GM19351 (cell line): ENCODE measurements around the gene CEP68.
"Not testable (repeated sequence)": the region's sequence is repeated elsewhere in the genome, so short reads cannot be mapped to it uniquely, and the experiment has no call there.

Experiments
- ATAC-seq: cut with Tn5 transposase; IDR thresholded peaks from one replicate; pipeline ENCODE4 v1.9.1; 2021; ENCODE audit warnings: mild to moderate bottlenecking, moderate library complexity; ENCODE audit not compliant: unreplicated experiment

CEP68 gene

GRCh38 chr2:65129286-65129825 is 73.1 kb downstream of the CEP68 start:
- ATAC-seq, result no peak

- ATAC-seq, result peak; percentile 93
These were observed 73.8 kb downstream of the CEP68 start, which contains the start of gene RAB1A for GRCh38 chr2:65129826-65130663. TSS of gene RAB1A (minus strand) at chr2:65130106. CDS start at chr2:65129915, 191 bp downstream.

GRCh38 chr2:65130664-65131175 is 74.5 kb downstream of the CEP68 start:
- ATAC-seq, result peak; percentile 34

- not testable (repeated sequence) for ATAC-seq
These were observed 76.7 kb downstream of the CEP68 start for GRCh38 chr2:65132930-65133329.

GRCh38 chr2:65133626-65134025 is 77.4 kb downstream of the CEP68 start:
- ATAC-seq, result no peak

- no peak for ATAC-seq
These were observed 77.9 kb downstream of the CEP68 start for GRCh38 chr2:65134158-65134557.

- ATAC-seq, result no peak
These were observed 80.0 kb downstream of the CEP68 start for GRCh38 chr2:65136253-65136652.
